ENCODE data around the gene TMEM163. TPM values are rescaled to one million over a fixed set of nuclear protein-coding genes. Genes with fewer than 3 reads are reported as not detected.
"Not testable (repeated sequence)": the region's sequence is repeated elsewhere in the genome, so short reads cannot be mapped to it uniquely, and the experiment has no call there.

TMEM163 gene
- total RNA-seq, 1 donor from 2014 or later = 0.21 TPM

DNA sequence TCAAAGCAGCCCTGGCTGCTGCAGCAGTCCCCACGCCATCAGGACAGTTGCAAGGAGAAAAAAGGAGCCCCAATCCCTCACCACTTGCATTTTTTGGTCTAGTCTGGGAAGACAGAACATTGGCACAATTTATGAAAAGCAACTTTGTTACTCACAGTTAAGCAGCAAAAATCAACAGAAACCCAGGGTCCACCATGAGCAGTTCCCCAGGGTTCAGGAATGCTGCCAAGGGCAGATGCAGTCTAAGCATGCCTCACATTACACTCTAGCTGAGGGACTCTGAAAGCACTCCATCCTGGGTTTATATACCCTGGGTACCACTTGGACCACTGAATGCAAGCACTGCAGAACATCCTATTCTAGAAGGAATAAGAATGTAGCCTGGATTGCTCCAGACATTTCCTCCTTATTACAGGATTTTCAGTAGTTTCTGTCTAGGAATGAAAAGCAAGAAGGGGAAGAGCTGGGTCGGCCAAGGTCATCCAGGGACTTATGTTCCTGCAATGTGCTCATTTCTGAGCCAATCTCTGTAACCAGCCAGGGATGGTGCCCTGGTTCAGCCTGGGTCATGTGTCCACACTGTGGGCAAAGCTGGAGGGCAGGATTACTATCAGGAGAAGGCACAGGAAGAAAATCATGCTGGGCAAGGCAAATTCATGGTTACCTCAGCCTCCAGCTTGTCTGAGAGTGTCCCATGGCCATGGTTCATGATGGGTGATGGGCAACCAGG, 19.5 kb upstream of the TMEM163 start:
- no peak overlapping the region for H3K27ac Mint-ChIP-seq

DNA sequence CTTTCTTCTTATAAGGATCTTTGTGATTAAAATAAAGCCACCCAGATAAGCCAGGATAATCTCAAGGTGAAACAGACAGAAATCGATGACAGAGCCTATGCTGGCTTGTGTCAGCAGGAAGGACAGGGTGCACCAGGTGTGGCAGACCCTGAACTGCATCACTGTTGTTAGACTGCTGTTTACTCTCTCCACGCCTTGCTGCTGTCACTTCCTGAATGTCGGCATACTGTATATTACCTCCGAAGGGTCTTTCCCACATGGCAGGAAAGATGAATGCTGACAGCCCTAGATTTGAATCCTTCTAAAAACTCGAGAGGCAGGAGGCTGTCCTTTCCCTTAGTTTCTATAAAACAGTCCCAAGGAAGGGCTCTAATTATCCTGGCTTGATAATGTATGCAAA, 18.9 kb upstream of the TMEM163 start:
- Mint-ChIP-seq H3K4me3 (no peak overlapping the region), H3K36me3 (ENCODE audit: low read depth) (no peaks in the 10 kb centered on the region), H3K27me3 (ENCODE audit: insufficient read depth) (peaks cover 6% of the 10 kb centered on the region), H3K4me1 (ENCODE audit: low read depth) (no peaks in the 10 kb centered on the region), H3K27ac (no peak overlapping the region), H3K9me3 (no peaks in the 10 kb centered on the region)
- no peak for DNase-seq (ENCODE audit: low spot score)
- intact Hi-C loops (cut with micrococcal nuclease) = no loop called here

More for the DNA sequence above, 19.5 kb upstream of the TMEM163 start:
- H3K4me1 Mint-ChIP-seq (ENCODE audit: low read depth) = no peaks in the 10 kb centered on the region
- H3K9me3 Mint-ChIP-seq = no peaks in the 10 kb centered on the region
- H3K36me3 Mint-ChIP-seq (ENCODE audit: low read depth) = no peaks in the 10 kb centered on the region
- DNase-seq (ENCODE audit: low spot score) = no peak
- H3K27me3 Mint-ChIP-seq (ENCODE audit: insufficient read depth) = peaks cover 6% of the 10 kb centered on the region
- intact Hi-C loops (cut with micrococcal nuclease) = no loop called here
- H3K4me3 Mint-ChIP-seq = no peak overlapping the region

DNA sequence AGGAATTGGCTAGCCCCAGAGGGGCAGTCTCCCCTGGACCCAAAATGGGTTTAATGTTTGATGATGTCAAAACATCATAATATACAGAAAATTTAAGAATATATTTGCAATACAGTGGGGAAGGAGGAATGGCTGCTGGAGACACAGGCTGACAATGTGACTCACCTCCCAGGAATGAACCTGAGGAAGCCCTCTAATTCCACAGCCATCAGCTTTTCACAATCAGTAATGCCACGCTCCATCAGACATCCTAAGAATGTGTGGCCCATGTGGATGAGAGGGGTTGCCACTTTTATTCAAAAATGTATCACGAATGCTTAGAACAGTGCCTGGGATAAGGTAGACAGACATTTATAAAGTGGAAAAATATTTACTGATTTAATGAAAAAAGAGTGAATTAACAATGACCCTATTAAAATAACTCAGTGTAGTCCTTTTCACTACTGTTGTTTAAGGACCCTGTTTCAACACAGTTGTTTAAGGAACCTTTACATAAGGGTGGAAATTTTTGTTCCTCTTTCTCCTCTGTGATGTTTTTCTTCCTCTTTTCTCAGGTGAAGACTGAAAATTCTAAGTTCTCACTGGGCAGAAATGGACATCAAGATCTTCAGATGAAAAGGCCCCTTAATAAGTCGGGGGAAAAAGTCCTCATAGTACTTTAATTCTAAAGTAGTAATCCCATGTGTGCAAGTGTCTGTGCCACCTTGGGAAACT, 17.5 kb upstream of the TMEM163 start:
- Mint-ChIP-seq H3K4me3 (no peak overlapping the region), H3K36me3 (ENCODE audit: low read depth) (no peaks in the 10 kb centered on the region), H3K9me3 (no peaks in the 10 kb centered on the region), H3K27ac (no peak overlapping the region), H3K27me3 (ENCODE audit: insufficient read depth) (peaks cover 6% of the 10 kb centered on the region), H3K4me1 (ENCODE audit: low read depth) (no peaks in the 10 kb centered on the region)
- no peak for DNase-seq (ENCODE audit: low spot score)
- intact Hi-C loops (cut with micrococcal nuclease) = no loop called here

DNA sequence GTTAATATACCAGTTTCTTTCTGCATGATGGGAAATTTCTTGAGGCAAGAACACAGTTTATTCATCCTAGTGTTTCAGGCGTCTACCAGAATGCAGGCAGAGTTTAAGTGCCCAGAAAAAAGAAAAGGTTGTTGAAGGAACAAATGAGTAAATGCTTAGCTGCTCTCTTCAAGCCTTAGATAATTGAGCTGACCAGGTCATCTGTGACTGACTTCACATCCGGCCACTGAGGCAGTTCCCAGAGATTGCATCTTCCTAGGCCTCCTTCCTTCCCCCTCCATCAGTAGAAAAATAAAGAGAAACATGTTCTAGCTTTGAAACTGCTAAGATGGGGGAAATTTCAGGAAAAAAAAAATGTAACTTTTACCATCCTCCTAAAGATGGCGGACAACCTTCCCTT, 9.4 kb upstream of the TMEM163 start:
- H3K27ac Mint-ChIP-seq = no peak overlapping the region
- H3K36me3 Mint-ChIP-seq (ENCODE audit: low read depth) = no peaks in the 10 kb centered on the region
- peaks cover 14% of the 10 kb centered on the region for H3K27me3 Mint-ChIP-seq (ENCODE audit: insufficient read depth)
- intact Hi-C loops (cut with micrococcal nuclease) = no loop called here
- H3K9me3 Mint-ChIP-seq = no peaks in the 10 kb centered on the region
- H3K4me1 Mint-ChIP-seq (ENCODE audit: low read depth) = no peaks in the 10 kb centered on the region
- no peak overlapping the region for H3K4me3 Mint-ChIP-seq
- DNase-seq (ENCODE audit: low spot score) = no peak

DNA sequence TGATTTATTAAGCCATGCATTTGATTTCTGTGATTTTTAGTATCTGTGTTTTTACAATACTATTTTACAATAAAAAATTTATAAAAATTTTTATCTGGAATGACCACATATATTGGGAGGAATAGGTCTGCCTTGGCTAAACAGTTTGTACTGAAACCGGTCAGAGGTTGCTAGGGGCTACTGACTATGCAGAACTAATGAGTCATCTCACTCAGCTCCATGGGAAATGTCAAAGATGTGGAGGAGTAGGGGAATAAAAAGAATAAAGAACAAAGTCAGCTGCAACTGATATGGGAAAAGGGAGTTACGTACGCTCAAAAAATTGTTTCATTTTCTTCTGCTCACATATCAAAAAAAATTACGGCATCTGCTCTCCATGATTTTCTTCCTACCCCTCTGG, 8.6 kb upstream of the TMEM163 start:
- Mint-ChIP-seq H3K27ac (no peak overlapping the region), H3K36me3 (ENCODE audit: low read depth) (no peaks in the 10 kb centered on the region), H3K9me3 (no peaks in the 10 kb centered on the region), H3K4me1 (ENCODE audit: low read depth) (no peaks in the 10 kb centered on the region), H3K4me3 (no peak overlapping the region), H3K27me3 (ENCODE audit: insufficient read depth) (peaks cover 17% of the 10 kb centered on the region)
- intact Hi-C loops (cut with micrococcal nuclease) = no loop called here
- no peak for DNase-seq (ENCODE audit: low spot score)

DNA sequence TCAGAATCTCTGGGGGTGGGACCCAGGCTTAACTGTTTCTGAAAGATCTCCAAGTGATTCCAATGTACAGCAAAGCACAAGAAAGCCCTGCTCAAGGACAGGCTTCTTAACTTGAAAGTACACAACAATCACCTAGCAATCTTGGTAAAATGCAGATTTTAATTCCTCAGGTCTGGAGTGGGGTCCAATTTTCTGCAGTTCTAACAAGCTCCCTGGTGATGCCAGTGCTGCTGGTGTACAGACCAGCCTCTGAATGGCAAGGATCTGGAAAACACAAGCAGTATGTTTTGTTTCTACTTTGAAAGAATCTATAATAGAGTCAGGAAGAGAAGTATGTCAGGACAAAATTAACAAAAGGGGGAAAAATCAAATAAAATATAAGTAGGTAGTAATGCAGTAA, 7.8 kb upstream of the TMEM163 start:
- H3K36me3 Mint-ChIP-seq (ENCODE audit: low read depth) = no peaks in the 10 kb centered on the region
- H3K27ac Mint-ChIP-seq = no peak overlapping the region
- no peak for DNase-seq (ENCODE audit: low spot score)
- intact Hi-C loops (cut with micrococcal nuclease) = no loop called here
- H3K9me3 Mint-ChIP-seq = no peaks in the 10 kb centered on the region
- H3K27me3 Mint-ChIP-seq (ENCODE audit: insufficient read depth) = peaks cover 24% of the 10 kb centered on the region
- H3K4me3 Mint-ChIP-seq = no peak overlapping the region
- H3K4me1 Mint-ChIP-seq (ENCODE audit: low read depth) = no peaks in the 10 kb centered on the region

DNA sequence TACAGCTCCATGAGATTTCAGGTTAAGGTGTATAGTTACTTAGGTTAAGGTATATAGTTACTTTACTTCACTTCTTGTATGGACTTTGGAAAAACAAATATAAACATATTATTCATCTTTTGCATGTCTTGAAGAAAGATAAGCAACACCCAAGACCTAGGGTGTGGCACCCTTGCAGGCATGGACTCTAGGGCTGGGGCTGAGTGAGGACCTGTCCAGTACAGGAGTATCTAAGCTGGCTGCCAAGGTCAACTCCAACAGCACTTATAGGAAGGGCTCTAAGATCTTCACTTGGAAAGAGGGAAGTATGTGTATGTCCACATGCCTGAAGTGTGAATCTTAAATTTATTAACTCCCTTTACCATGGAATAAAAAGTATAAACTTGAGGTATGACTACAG, 7.1 kb upstream of the TMEM163 start:
- no peak overlapping the region for H3K27ac Mint-ChIP-seq
- intact Hi-C loops (cut with micrococcal nuclease) = no loop called here
- no peaks in the 10 kb centered on the region for H3K36me3 Mint-ChIP-seq (ENCODE audit: low read depth)
- H3K4me1 Mint-ChIP-seq (ENCODE audit: low read depth) = no peaks in the 10 kb centered on the region
- no peak overlapping the region for H3K4me3 Mint-ChIP-seq
- H3K27me3 Mint-ChIP-seq (ENCODE audit: insufficient read depth) = peaks cover 30% of the 10 kb centered on the region
- no peaks in the 10 kb centered on the region for H3K9me3 Mint-ChIP-seq
- no peak for DNase-seq (ENCODE audit: low spot score)

DNA sequence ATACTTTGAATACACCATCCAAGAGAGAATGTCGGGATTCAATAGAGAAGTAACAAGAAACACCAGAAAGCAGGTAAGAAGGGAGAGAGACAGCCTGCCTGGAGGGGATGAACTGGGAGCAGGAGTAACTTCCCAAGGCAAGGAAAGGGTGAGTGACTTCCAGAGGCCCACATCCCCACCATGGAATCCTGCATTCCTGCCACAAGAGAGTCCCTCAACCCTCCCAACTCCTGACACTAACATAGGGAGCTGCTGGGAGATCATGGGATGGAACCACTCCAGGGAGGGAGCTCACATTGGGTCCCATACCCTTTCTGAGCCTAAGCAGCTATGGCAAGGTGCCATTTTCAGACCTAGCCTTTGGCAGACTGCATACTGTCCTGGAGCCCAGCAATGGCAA, 5.5 kb upstream of the TMEM163 start:
- no peak overlapping the region for H3K4me3 Mint-ChIP-seq
- no peaks in the 10 kb centered on the region for H3K36me3 Mint-ChIP-seq (ENCODE audit: low read depth)
- no peak overlapping the region for H3K27ac Mint-ChIP-seq
- DNase-seq (ENCODE audit: low spot score) = no peak
- no peaks in the 10 kb centered on the region for H3K4me1 Mint-ChIP-seq (ENCODE audit: low read depth)
- intact Hi-C loops (cut with micrococcal nuclease) = no loop called here
- peaks cover 45% of the 10 kb centered on the region for H3K27me3 Mint-ChIP-seq (ENCODE audit: insufficient read depth)
- H3K9me3 Mint-ChIP-seq = no peaks in the 10 kb centered on the region

DNA sequence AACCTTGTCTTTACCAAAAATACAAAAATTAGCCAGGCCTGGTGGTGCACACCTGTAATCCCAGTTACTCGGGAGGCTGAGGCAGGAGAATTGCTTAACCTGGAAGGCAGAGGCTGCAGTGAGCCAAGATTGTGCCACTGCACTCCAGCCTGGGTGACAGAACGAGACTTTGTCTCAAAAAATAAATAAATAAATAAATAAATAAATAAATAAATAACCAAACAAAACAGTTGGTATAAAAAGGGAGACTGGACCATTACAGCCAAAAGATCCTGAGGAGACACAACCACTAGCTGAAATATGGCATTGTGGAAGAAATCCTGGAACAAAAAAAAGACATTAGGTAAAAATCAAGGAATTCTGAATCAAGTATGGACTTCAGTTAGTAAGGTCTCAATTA, 4.9 kb upstream of the TMEM163 start:
- intact Hi-C loops (cut with micrococcal nuclease); H3K27ac Mint-ChIP-seq; H3K9me3 Mint-ChIP-seq; H3K4me3 Mint-ChIP-seq; H3K36me3 Mint-ChIP-seq (ENCODE audit: low read depth); H3K4me1 Mint-ChIP-seq (ENCODE audit: low read depth); DNase-seq (ENCODE audit: low spot score): not testable (repeated sequence)
- peaks cover 45% of the 10 kb centered on the region for H3K27me3 Mint-ChIP-seq (ENCODE audit: insufficient read depth)

DNA sequence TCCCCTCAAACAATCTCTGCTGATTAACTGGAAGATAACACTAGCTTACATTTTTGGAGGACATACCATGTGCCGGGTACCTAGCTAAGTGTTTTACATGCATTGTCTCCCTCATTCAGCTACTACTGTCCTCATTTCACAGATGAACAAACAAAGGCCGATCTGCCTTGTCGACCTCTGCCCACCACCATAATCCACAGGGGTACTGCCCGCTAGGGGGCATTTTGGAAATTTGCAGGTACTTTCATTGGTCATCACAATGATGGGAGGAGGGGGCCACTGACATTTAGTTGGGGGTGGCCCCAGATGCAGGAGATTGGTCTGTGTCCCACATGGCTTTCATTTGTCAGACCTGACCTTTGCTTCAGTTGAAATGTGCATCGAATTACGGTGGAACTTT, 3.9 kb upstream of the TMEM163 start:
- no peak for DNase-seq (ENCODE audit: low spot score)
- Mint-ChIP-seq H3K9me3 (no peaks in the 10 kb centered on the region), H3K4me3 (no peak overlapping the region), H3K36me3 (ENCODE audit: low read depth) (no peaks in the 10 kb centered on the region), H3K4me1 (ENCODE audit: low read depth) (no peaks in the 10 kb centered on the region), H3K27ac (no peak overlapping the region), H3K27me3 (ENCODE audit: insufficient read depth) (peaks cover 49% of the 10 kb centered on the region)
- intact Hi-C loops (cut with micrococcal nuclease) = no loop called here

DNA sequence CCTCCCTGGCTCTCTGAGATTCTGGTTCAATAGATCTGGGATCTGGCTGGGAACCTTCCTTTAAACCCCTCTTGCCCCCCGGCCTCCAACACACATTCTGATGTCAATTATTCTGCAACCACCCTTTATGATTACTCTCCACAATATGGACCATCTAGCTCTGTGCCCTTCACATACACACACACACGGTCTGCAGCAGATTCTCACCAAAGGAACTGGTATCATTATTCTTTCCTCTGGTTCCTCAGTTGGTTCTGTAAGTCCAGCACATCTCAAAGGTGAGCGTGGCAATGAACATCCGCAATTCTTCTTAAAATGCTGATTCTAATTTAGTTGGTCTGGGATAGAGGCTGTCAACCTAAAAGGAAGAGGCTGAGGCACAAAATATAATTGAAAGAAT, 2.8 kb upstream of the TMEM163 start:
- Mint-ChIP-seq H3K27ac (no peak overlapping the region), H3K4me1 (ENCODE audit: low read depth) (peaks cover 7% of the 10 kb centered on the region), H3K9me3 (no peaks in the 10 kb centered on the region), H3K36me3 (ENCODE audit: low read depth) (no peaks in the 10 kb centered on the region), H3K27me3 (ENCODE audit: insufficient read depth) (peaks cover 60% of the 10 kb centered on the region), H3K4me3 (no peak overlapping the region)
- no peak for DNase-seq (ENCODE audit: low spot score)
- intact Hi-C loops (cut with micrococcal nuclease) = loop anchor here (2.0 kb wide), 1 partner anchor 53 kb away; no protein-coding TSS in a partner anchor

DNA sequence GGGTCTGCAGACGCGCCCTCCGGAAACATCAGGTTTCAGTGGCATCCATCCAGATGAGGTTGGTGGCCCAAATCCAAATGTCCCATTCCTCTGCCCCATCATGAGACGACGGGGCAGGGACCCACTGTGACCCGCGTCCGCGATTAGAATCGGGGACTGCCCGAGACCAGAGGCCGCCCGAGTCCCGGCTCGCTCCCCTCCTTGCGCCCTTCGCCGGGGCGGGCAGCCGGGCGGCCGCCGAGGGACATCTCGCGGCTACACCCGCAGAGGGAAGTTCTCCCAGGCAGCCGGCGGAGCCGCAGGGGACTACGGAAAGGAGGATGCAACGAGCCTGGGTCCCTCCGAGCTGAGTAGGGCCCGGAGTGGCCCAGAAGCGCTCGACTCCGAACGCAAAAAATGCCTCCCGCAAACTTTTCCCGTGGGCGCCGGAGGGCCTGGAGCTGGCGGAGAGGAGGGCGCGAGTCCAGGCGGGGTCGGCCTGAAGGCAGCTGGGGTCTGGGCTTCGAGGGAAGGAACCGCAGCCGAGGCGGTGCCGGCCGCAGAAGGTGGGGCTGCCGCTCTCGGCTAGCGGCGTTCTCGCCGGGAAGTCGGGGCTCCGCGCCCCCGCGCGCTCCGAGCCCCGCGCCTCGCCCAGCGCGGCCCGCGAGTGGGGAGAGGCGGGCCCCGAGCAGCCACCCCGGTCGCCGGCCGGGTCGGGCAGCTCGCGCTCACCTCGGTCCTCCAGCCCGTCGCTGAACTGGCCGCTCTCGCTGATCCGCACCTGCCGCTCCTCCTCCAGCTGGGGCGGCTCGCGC, 580 bp downstream of the TMEM163 start:
- peaks cover 18% of the 10 kb centered on the region for H3K4me1 Mint-ChIP-seq (ENCODE audit: low read depth)
- H3K27me3 Mint-ChIP-seq (ENCODE audit: insufficient read depth) = peaks cover 68% of the 10 kb centered on the region
- no peak overlapping the region for H3K27ac Mint-ChIP-seq
- no peak for DNase-seq (ENCODE audit: low spot score)
- H3K36me3 Mint-ChIP-seq (ENCODE audit: low read depth) = peaks cover 1% of the 10 kb centered on the region
- intact Hi-C loops (cut with micrococcal nuclease) = loop anchor here (5.0 to 10.0 kb wide), 2 partner anchors 263 to 601 kb away; no protein-coding TSS in a partner anchor
- peak overlapping the region; percentile 52 for H3K4me3 Mint-ChIP-seq
- H3K9me3 Mint-ChIP-seq = no peaks in the 10 kb centered on the region
